Naive thymus-derived CD8-positive, alpha-beta T cell (primary cell): ENCODE data around the gene PTPRE. TPM values are rescaled to one million over a fixed set of nuclear protein-coding genes. Genes with fewer than 3 reads are reported as not detected.
A peak's percentile ranks its signal among the peaks of the same experiment; 100 is the strongest.

Experiments used
- ATAC-seq, 2 donors: fragments of 150-1000 bp; cut with Tn5 transposase in 1 of 2; sonication (Bioruptor Pico), chemical (Tn5 transposase) in 1 of 2; 1 replicate in 1 of 2; 2 replicates in 1 of 2; pipeline ENCODE4 v1.10.0; 2021; ENCODE audit warnings: mild to moderate bottlenecking in 2 of 2, moderate library complexity in 2 of 2
- POLR2A ChIA-PET: fragments of 350-600 bp; sonication (Branson Sonifier 250); formaldehyde crosslinking; loops from one replicate; lab custom pipeline; 2021; ENCODE audit warnings: antibody characterized with exemption; lab: Charles Lee
- DNase-seq, 10 donors: peaks; one replicate each; pipeline versions ENCODE4 v3.0.0 to v3.0.0-alpha.2; 2020 to 2022
- H3K27ac Mint-ChIP-seq, 10 donors: one replicate each; pipeline ENCODE4 v1.8.0; 2020 to 2022; ENCODE audit warnings: mild to moderate bottlenecking in 10 of 10, mixed read lengths in 10 of 10, moderate library complexity in 4 of 10, inconsistent platforms in 1 of 10
- H3K27me3 Mint-ChIP-seq, 5 donors: one replicate each; pipeline ENCODE4 v1.8.0; 2021 to 2022; ENCODE audit warnings: mixed read lengths in 5 of 5
- H3K36me3 Mint-ChIP-seq, 3 donors: one replicate each; pipeline ENCODE4 v1.8.0; 2020 to 2022; ENCODE audit warnings: mixed read lengths in 3 of 3, mild to moderate bottlenecking in 2 of 3, inconsistent platforms in 1 of 3
- H3K4me1 Mint-ChIP-seq, 4 donors: one replicate each; pipeline ENCODE4 v1.8.0; 2021 to 2022; ENCODE audit warnings: mixed read lengths in 4 of 4
- H3K4me3 Mint-ChIP-seq, 10 donors: one replicate each; pipeline ENCODE4 v1.8.0; 2020 to 2022; ENCODE audit warnings: mild to moderate bottlenecking in 10 of 10, mixed read lengths in 10 of 10, moderate library complexity in 6 of 10, inconsistent platforms in 1 of 10
- H3K9me3 Mint-ChIP-seq, 9 donors: one replicate each; pipeline ENCODE4 v1.8.0; 2020 to 2022; ENCODE audit warnings: mixed read lengths in 9 of 9, mild to moderate bottlenecking in 3 of 9, inconsistent platforms in 1 of 9, moderate library complexity in 1 of 9
- polyA plus RNA-seq, 3 donors: library from polyadenylated mRNA; unstranded; fragments of 300-500 nt; fragmentation: Illumina TruSeq; gene quantifications; one replicate each; pipeline ENCODE4 v1.2.3, GENCODE V29; 2021
- total RNA-seq, 8 experiments: library from RNA in 2 of 8; stranded (reverse) in 2 of 8; gene quantifications; one replicate each; pipeline ENCODE4 v1.2.3 and lab custom pipeline; 2021 to 2026

The PTPRE gene
- total and polyA plus RNA-seq, 5 experiments from 2014 or later, result 7.8 to 29.5 (median 17.6) TPM

GRCh38 chr10:128036746-128037543, 130.0 kb downstream of the PTPRE start:
- H3K4me1 Mint-ChIP-seq, result peaks cover 2 to 11% (median 5%) of the 10 kb centered on the region in 4 donors
- no peaks in the 10 kb centered on the region for H3K9me3 Mint-ChIP-seq
- H3K4me3 Mint-ChIP-seq, result no peak overlapping the region
- ATAC-seq (no peak), DNase-seq (no peak)
- no peaks in the 10 kb centered on the region for H3K27me3 Mint-ChIP-seq
- H3K27ac Mint-ChIP-seq, result peak overlapping the region in 2 of 10 donors; percentile 33 to 41
- POLR2A ChIA-PET, result no interaction called here
- no peaks in the 10 kb centered on the region for H3K36me3 Mint-ChIP-seq

- POLR2A ChIA-PET, result interaction anchor here (1.8 kb wide), 1 partner anchor 24 kb away, joined by 8 read pairs; no protein-coding TSS in a partner anchor
- Mint-ChIP-seq H3K4me1 (peaks cover 5 to 14% (median 8%) of the 10 kb centered on the region in 4 donors), H3K27me3 (no peaks in the 10 kb centered on the region), H3K9me3 (no peaks in the 10 kb centered on the region), H3K36me3 (no peaks in the 10 kb centered on the region), H3K4me3 (no peak overlapping the region), H3K27ac (peak overlapping the region in 1 of 10 donors; percentile 71)
- DNase-seq, result no peak
- no peak for ATAC-seq
Measured at GRCh38 chr10:128040096-128040495, 133.2 kb downstream of the PTPRE start.

DNA sequence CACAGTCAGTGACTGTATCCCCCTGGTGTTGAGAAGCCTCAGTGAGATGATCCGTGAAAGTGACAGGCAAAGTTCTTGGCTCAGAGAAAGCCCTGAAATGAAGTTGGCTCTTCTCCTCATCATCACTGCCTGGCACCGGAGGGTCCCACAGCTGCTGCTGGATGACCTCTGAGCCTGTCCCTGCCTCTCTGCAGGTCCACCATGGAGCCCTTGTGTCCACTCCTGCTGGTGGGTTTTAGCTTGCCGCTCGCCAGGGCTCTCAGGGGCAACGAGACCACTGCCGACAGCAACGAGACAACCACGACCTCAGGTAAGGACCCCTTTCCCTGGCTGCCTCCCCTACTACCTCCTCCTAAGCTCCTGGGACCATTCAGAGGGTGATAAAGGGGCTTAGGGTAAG, 133.8 kb downstream of the PTPRE start:
- no peaks in the 10 kb centered on the region for H3K36me3 Mint-ChIP-seq
- POLR2A ChIA-PET, result interaction anchor here (1.8 kb wide), 1 partner anchor 23 kb away, joined by 8 read pairs; no protein-coding TSS in a partner anchor
- no peak overlapping the region for H3K27ac Mint-ChIP-seq

DNA sequence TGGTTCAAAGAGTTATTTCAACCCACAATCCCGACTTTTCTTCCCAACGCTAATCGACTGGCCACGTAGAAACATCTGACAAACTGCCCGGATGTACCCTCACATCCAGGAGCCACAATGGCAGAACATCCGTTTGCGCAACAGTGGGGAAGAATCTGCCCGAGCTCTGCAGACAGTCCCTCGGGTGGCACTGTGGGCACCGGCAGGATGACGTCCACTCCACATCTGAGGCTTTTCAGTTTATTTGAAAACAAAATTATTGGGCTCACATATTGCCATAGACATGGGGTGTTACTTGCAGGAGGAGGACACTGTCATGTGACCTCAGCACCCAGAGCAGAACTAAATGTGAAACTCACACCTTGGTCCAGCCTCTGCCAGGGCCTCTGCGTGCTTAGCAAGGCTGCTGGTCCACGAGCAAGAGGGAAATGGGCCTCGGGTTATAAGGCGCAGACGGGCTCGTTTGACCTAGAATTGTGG, 135.3 kb downstream of the PTPRE start:
- DNase-seq, result peak in 2 of 10 donors; percentile 8 to 30
- Mint-ChIP-seq H3K36me3 (no peaks in the 10 kb centered on the region), H3K9me3 (no peaks in the 10 kb centered on the region), H3K27me3 (no peaks in the 10 kb centered on the region), H3K4me1 (peaks cover 5 to 25% (median 16%) of the 10 kb centered on the region in 4 donors), H3K27ac (peak overlapping the region in 2 of 10 donors; percentile 34 to 93), H3K4me3 (peak overlapping the region in 1 of 10 donors; percentile 50)
- POLR2A ChIA-PET, result no interaction called here
- no peak for ATAC-seq

More for the DNA sequence above, 133.8 kb downstream of the PTPRE start:
- ATAC-seq (no peak), DNase-seq (no peak)
- Mint-ChIP-seq H3K4me3 (no peak overlapping the region), H3K9me3 (no peaks in the 10 kb centered on the region), H3K27me3 (no peaks in the 10 kb centered on the region), H3K4me1 (peaks cover 5 to 14% (median 7%) of the 10 kb centered on the region in 4 donors)

- POLR2A ChIA-PET, result interaction anchor here (1.2 kb wide), 1 partner anchor 21 kb away, joined by 3 read pairs; no protein-coding TSS in a partner anchor
- H3K4me3 Mint-ChIP-seq, result no peak overlapping the region
- H3K27ac Mint-ChIP-seq, result peak overlapping the region in 2 of 10 donors; percentile 20 to 25
- ATAC-seq (no peak), DNase-seq (no peak)
- no peaks in the 10 kb centered on the region for H3K9me3 Mint-ChIP-seq
- H3K36me3 Mint-ChIP-seq, result no peaks in the 10 kb centered on the region
- no peaks in the 10 kb centered on the region for H3K27me3 Mint-ChIP-seq
- H3K4me1 Mint-ChIP-seq, result peaks cover 12 to 38% (median 29%) of the 10 kb centered on the region in 4 donors
Measured at GRCh38 chr10:128043259-128044045, 136.5 kb downstream of the PTPRE start.

DNA sequence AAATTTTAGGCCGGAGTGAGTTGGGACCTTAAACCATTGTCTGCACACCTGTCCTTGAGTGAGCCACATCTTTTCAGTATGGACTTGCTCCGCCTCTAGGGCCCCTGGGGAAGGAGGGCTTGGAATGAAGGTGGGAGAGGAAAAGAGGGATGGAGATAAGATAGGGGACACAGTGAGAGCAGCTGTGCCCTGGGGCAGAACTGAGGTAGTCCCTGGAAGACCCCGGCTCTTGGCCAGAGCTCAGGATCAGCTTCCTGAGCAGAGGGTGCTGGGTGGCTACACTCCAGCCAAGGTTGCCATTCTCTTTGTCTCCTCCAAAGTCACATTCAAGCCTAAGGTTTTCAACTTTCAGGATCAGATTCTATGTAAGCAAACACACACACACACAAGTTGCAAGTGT, 137.3 kb downstream of the PTPRE start:
- Mint-ChIP-seq H3K36me3 (peaks cover 0 to 2% (median 0%) of the 10 kb centered on the region in 3 donors), H3K27me3 (no peaks in the 10 kb centered on the region), H3K9me3 (no peaks in the 10 kb centered on the region), H3K4me3 (no peak overlapping the region), H3K4me1 (peaks cover 12 to 45% (median 36%) of the 10 kb centered on the region in 4 donors), H3K27ac (peak overlapping the region in 5 of 10 donors; percentile 28 to 77 (median 40))
- no peak for DNase-seq
- no peak for ATAC-seq
- POLR2A ChIA-PET, result interaction anchor here (1.2 kb wide), 1 partner anchor 20 kb away, joined by 3 read pairs; no protein-coding TSS in a partner anchor

DNA sequence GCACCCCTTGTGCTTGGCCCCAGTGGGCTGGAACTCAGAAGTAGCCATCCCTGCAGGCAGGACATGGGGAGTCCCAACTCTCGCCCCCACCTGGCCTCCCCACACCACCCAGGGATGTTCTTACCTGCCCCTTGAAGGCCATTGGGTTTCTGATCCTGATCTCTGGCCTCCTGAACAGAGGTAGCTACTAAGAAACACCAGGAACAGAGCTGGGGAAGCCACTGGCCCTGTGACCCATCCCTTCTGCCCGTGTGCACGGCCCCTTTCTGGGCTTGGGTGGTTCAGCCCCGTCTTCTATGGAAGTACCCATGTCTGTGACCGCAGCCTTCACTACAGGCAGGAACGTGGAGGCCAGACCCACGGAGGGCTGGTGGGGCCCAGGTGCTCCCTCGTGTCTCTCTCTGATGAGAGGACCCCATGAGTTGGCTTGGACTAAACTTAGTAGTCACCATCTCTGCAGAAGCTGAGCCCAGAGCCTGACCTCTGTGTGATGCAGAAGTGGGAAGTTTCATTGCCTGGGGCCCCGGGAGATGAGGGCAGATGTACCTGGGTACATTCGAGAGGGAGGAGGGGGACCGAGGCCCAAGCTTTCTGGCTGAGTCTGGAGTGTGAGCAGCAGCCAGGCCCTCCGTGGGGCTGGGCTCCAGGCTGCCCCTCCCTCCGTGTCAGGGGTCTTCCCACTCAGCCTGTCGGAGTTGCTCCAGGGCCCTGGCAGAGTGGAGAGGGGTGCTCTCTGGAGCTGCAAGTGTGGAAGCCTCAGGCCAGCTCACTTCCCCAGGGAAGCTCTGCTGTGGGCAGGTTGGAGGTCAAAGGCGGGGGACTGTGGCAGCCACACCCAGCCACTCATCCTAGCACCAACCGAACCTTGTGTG, 138.3 kb downstream of the PTPRE start:
- peak overlapping the region in 9 of 10 donors; percentile 41 to 99 (median 75) for H3K27ac Mint-ChIP-seq
- DNase-seq (no peak), ATAC-seq (no peak)
- no peaks in the 10 kb centered on the region for H3K9me3 Mint-ChIP-seq
- H3K27me3 Mint-ChIP-seq, result no peaks in the 10 kb centered on the region
- H3K4me3 Mint-ChIP-seq, result peak overlapping the region in 1 of 10 donors; percentile 33
- H3K4me1 Mint-ChIP-seq, result peaks cover 13 to 55% (median 46%) of the 10 kb centered on the region in 4 donors
- H3K36me3 Mint-ChIP-seq, result peaks cover 0 to 8% (median 0%) of the 10 kb centered on the region in 3 donors
- POLR2A ChIA-PET, result interaction anchor here (4.5 kb wide), 1 partner anchor 18 kb away, joined by 78 read pairs; no protein-coding TSS in a partner anchor

DNA sequence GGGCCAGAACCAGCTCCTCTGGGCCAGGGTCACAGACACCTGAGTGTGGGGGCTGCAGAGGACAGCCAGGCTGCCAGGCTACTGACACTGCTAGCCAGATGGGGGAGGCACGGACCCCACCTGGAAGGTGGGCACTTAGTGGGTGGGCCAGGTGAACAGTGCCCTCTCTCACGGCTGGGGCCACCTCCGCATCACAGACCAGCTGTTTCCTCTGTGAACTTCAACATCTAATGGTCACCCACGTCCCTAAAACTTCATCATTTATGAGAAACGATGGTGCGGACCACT, 138.9 kb downstream of the PTPRE start:
- peaks cover 0 to 13% (median 0%) of the 10 kb centered on the region in 3 donors for H3K36me3 Mint-ChIP-seq
- no peaks in the 10 kb centered on the region for H3K9me3 Mint-ChIP-seq
- peak overlapping the region in 9 of 10 donors; percentile 77 to 99 (median 90) for H3K27ac Mint-ChIP-seq
- peak overlapping the region in 9 of 10 donors; percentile 4 to 60 (median 44) for H3K4me3 Mint-ChIP-seq
- no peak for DNase-seq
- H3K4me1 Mint-ChIP-seq, result peaks cover 17 to 61% (median 52%) of the 10 kb centered on the region in 4 donors
- no peak for ATAC-seq
- POLR2A ChIA-PET, result interaction anchor here (4.5 kb wide), 1 partner anchor 18 kb away, joined by 78 read pairs; no protein-coding TSS in a partner anchor
- no peaks in the 10 kb centered on the region for H3K27me3 Mint-ChIP-seq

DNA sequence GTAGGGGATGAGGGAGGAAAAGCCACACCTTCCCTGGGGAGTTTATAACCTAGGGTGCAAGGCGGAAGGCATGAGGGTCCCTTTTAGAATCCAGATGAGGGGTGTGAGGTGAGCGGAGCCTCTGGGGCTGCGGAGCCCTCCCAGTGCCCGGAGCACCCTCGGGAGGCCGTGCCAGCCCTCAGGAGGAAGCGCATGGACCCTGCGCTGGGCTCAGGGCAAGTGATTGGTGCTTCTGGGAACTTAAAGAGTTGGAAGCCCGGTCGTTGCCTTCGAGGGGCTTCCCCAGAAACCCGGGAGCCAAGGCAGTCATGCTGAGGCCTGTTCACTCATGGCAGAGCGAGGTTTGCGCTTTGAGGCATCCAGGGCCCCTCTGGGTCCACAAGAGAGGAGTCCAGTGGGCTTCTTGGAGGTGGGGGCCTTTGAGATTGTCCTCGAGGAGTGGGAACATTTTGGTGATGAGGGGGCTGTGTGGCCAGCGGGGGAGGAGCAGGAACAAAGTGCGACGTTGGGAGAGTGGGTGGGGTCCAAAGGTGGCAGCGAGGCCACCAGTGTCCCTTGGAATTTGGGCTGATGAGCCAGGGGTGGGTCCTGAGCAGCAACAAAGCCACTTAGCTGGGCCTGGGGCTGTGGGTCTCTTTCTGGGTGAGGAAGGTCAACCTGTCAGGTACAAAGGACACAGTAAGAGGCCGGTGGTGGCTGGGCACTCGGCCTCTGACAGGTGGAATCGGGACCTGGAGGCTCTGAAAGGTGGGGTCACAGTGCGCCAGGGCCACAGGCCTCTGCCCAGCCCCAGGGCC, 139.5 kb downstream of the PTPRE start:
- Mint-ChIP-seq H3K4me1 (peaks cover 17 to 65% (median 54%) of the 10 kb centered on the region in 4 donors), H3K36me3 (peaks cover 0 to 19% (median 0%) of the 10 kb centered on the region in 3 donors), H3K27ac (peak overlapping the region; percentile 79 to 99 (median 91)), H3K27me3 (no peaks in the 10 kb centered on the region), H3K4me3 (peak overlapping the region; percentile 19 to 94 (median 52)), H3K9me3 (no peaks in the 10 kb centered on the region)
- POLR2A ChIA-PET, result interaction anchor here (0.8 to 4.5 kb wide), 4 partner anchors 13 to 55 kb away, joined by 4 to 78 read pairs (median 16); no protein-coding TSS in a partner anchor
- DNase-seq (no peak), ATAC-seq (no peak)

DNA sequence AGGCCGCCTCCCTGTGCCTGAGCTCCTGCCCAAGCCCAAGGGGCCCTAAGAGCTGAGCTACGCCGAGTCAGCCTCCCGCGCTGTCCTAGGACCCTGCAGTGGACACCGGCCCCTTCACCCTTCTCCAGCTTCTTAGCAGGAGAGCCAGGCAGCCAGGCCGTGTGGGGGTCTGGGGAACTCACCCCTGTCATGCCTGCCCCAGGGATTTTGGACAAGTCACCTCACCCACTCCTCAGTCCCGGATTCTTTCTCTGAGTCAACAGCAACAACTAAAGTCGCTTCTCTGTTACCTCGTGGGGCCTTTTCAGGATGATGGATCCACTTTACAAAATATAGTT, 140.0 kb downstream of the PTPRE start:
- H3K4me3 Mint-ChIP-seq, result peak overlapping the region; percentile 82 to 99 (median 92)
- H3K9me3 Mint-ChIP-seq, result no peaks in the 10 kb centered on the region
- no peaks in the 10 kb centered on the region for H3K27me3 Mint-ChIP-seq
- H3K4me1 Mint-ChIP-seq, result peaks cover 17 to 70% (median 56%) of the 10 kb centered on the region in 4 donors
- peaks cover 0 to 24% (median 3%) of the 10 kb centered on the region in 3 donors for H3K36me3 Mint-ChIP-seq
- POLR2A ChIA-PET, result interaction anchor here (0.8 to 4.5 kb wide), 5 partner anchors 12 to 56 kb away, joined by 4 to 78 read pairs (median 9); no protein-coding TSS in a partner anchor
- peak overlapping the region; percentile 90 to 99 (median 94) for H3K27ac Mint-ChIP-seq
- DNase-seq (no peak), ATAC-seq (peak in 1 of 2 donors; percentile 0)

DNA sequence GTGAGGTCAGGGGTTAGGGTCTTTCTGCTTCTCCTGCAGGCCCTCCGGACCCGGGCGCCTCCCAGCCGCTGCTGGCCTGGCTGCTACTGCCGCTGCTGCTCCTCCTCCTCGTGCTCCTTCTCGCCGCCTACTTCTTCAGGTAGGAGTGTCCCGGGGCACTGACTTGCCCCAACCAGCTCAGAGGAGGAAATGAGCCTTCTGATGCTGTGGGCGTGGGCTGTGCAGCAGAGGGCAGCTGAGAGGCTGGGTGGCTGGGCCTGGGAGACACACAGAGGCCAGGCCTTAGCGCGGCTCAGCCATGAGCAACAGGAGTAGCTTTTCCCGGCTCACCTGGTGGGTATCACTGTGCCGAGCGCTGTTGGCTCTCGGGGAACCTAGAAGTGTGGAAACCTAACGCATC, 140.4 kb downstream of the PTPRE start:
- DNase-seq (peak; percentile 63 to 89 (median 76)), ATAC-seq (peak; percentile 96 to 98)
- peak overlapping the region; percentile 90 to 99 (median 94) for H3K27ac Mint-ChIP-seq
- H3K36me3 Mint-ChIP-seq, result peaks cover 0 to 29% (median 3%) of the 10 kb centered on the region in 3 donors
- H3K9me3 Mint-ChIP-seq, result no peaks in the 10 kb centered on the region
- peak overlapping the region; percentile 82 to 99 (median 92) for H3K4me3 Mint-ChIP-seq
- no peaks in the 10 kb centered on the region for H3K27me3 Mint-ChIP-seq
- peaks cover 17 to 70% (median 58%) of the 10 kb centered on the region in 4 donors for H3K4me1 Mint-ChIP-seq
- POLR2A ChIA-PET, result interaction anchor here (1.6 to 4.5 kb wide), 4 partner anchors 12 to 56 kb away, joined by 5 to 78 read pairs (median 16); no protein-coding TSS in a partner anchor
